Neural cell (in vitro differentiated cells): ENCODE data around the gene PDCD2. TPM values are rescaled to one million over a fixed set of nuclear protein-coding genes. Genes with fewer than 3 reads are reported as not detected.
A peak's percentile ranks its signal among the peaks of the same experiment; 100 is the strongest.

Source experiments
- H2AFZ ChIP-seq: fragments of 200-600, 300-800 bp; sonication (generic), shearing (Covaris generic); 2 replicates; pipeline ENCODE4 v1.6.0; 2014; ENCODE audit warnings: low read depth, mild to moderate bottlenecking, antibody characterized with exemption, low read length, moderate library complexity
- H3F3A ChIP-seq: fragments of 200-600 bp; shearing (Covaris generic); 2 replicates; pipeline ENCODE4 v1.6.1; 2016; ENCODE audit warnings: mild to moderate bottlenecking, moderate library complexity, mixed read lengths, antibody characterized with exemption, low read length; ENCODE audit not compliant: insufficient read depth, poor library complexity, severe bottlenecking
- H3K27ac ChIP-seq: fragments of 200-600, 300-800 bp; sonication (generic), shearing (Covaris generic); 2 replicates; pipeline ENCODE4 v1.5.1; 2014; ENCODE audit warnings: mild to moderate bottlenecking, low read length, moderate library complexity
- H3K27me3 ChIP-seq: fragments of 300-800, 200-600 bp; sonication (generic), shearing (Covaris generic); 2 replicates; pipeline ENCODE4 v1.6.0; 2014; ENCODE audit warnings: mild to moderate bottlenecking, low read depth, low read length, moderate library complexity; ENCODE audit not compliant: insufficient read depth
- H3K36me3 ChIP-seq: fragments of 300-800, 200-600 bp; sonication (generic), shearing (Covaris generic); 2 replicates; pipeline ENCODE4 v1.5.1; 2014; ENCODE audit warnings: mild to moderate bottlenecking, antibody characterized with exemption, low read length, moderate library complexity; ENCODE audit not compliant: insufficient read depth
- H3K4me2 ChIP-seq: fragments of 300-800, 200-600 bp; sonication (generic), shearing (Covaris generic); 2 replicates; pipeline ENCODE4 v1.6.0; 2014; ENCODE audit warnings: mild to moderate bottlenecking, low read length
- H3K4me3 ChIP-seq: fragments of 300-800, 200-600 bp; sonication (generic), shearing (Covaris generic); 2 replicates; pipeline ENCODE4 v1.5.1; 2014; ENCODE audit warnings: mild to moderate bottlenecking, low read length, moderate library complexity
- H3K79me2 ChIP-seq: fragments of 200-600 bp; shearing (Covaris generic); replicated peaks from 2 replicates; pipeline ENCODE4 v1.6.0; 2014; ENCODE audit warnings: mild to moderate bottlenecking, low read length, moderate library complexity; ENCODE audit not compliant: insufficient read depth
- H3K9ac ChIP-seq: fragments of 300-800, 200-600 bp; sonication (generic), shearing (Covaris generic); 2 replicates; pipeline ENCODE4 v1.6.1; 2016; ENCODE audit warnings: mild to moderate bottlenecking, low read length, mixed read lengths
- H3K9me2 ChIP-seq: fragments of 200-600 bp; shearing (Covaris generic); 2 replicates; pipeline ENCODE4 v1.6.1; 2016; ENCODE audit warnings: mild to moderate bottlenecking, low read length, mixed read lengths; ENCODE audit not compliant: insufficient read depth
- H3K9me3 ChIP-seq: fragments of 200-600, 300-800 bp; sonication (generic), shearing (Covaris generic); 2 replicates; pipeline ENCODE4 v1.6.1; 2016; ENCODE audit warnings: mild to moderate bottlenecking, mixed run types, low read length, moderate library complexity, mixed read lengths
- H4K20me1 ChIP-seq: fragments of 200-600 bp; shearing (Covaris generic); 2 replicates; pipeline ENCODE4 v1.6.1; 2016; ENCODE audit warnings: mild to moderate bottlenecking, mixed run types; ENCODE audit not compliant: insufficient read depth
- CTCF ChIP-seq: fragments of 450-650 bp; IDR thresholded peaks from 2 replicates; pipeline ENCODE4 v1.5.1; 2014; ENCODE audit warnings: antibody characterized with exemption, mild to moderate bottlenecking, moderate library complexity; ENCODE audit not compliant: poor library complexity, severe bottlenecking
- EP300 ChIP-seq: fragments of 450-650 bp; conservative IDR thresholded peaks from 2 replicates; pipeline ENCODE4 v1.6.1; 2014; ENCODE audit warnings: antibody characterized with exemption, mild to moderate bottlenecking, moderate library complexity; ENCODE audit not compliant: poor library complexity, severe bottlenecking
- EZH2 ChIP-seq: fragments of 200-600, 300-800 bp; shearing (Covaris generic), sonication (generic); IDR thresholded peaks from 2 replicates; pipeline ENCODE4 v1.6.1; 2014; ENCODE audit warnings: antibody characterized with exemption, low read length, borderline replicate concordance, mild to moderate bottlenecking; ENCODE audit not compliant: insufficient read depth, poor library complexity, severe bottlenecking
- MXI1 ChIP-seq: fragments of 450-650 bp; conservative IDR thresholded peaks from 2 replicates; pipeline ENCODE4 v1.6.1; 2014; ENCODE audit warnings: antibody characterized with exemption, mild to moderate bottlenecking; ENCODE audit not compliant: poor library complexity, severe bottlenecking
- POLR2AphosphoS5 ChIP-seq: IDR thresholded peaks from 2 replicates; pipeline ENCODE4 v1.6.1; 2012
- RAD21 ChIP-seq: fragments of 450-650 bp; conservative IDR thresholded peaks from 2 replicates; pipeline ENCODE4 v1.6.1; 2014; ENCODE audit warnings: antibody characterized with exemption, mild to moderate bottlenecking, moderate library complexity
- REST ChIP-seq: IDR thresholded peaks from 2 replicates; pipeline ENCODE4 v1.6.1; 2012; ENCODE audit warnings: borderline replicate concordance
- SMC3 ChIP-seq: fragments of 450-650 bp; conservative IDR thresholded peaks from 2 replicates; pipeline ENCODE4 v1.6.1; 2014; ENCODE audit warnings: antibody characterized with exemption, mild to moderate bottlenecking, moderate library complexity; ENCODE audit not compliant: poor library complexity
- TAF1 ChIP-seq: IDR thresholded peaks from 2 replicates; pipeline ENCODE4 v1.6.1; 2012; ENCODE audit warnings: low read depth
- polyA plus RNA-seq: library from polyadenylated mRNA; depleted of rRNA; stranded (reverse); fragments of >200 nt; gene quantifications from 2 replicates; pipeline ENCODE4 v1.2.3, GENCODE V29; 2014

The PDCD2 gene
- polyA plus RNA-seq, 1 donor from 2014 or later, result 132 TPM

- TF ChIP-seq RAD21 (no peak), SMC3 (no peak), CTCF (no peak), EZH2 (no peak), EP300 (no peak), POLR2AphosphoS5 (no peak), MXI1 (no peak), TAF1 (no peak), REST (no peak)
- Histone ChIP-seq H4K20me1 (no peaks in the 10 kb centered on the region), H3K36me3 (no peaks in the 10 kb centered on the region), H3K4me3 (no peak overlapping the region), H3K9me3 (no peaks in the 10 kb centered on the region), H3K4me2 (no peak overlapping the region), H3K9me2 (no peaks in the 10 kb centered on the region), H2AFZ (no peak overlapping the region), H3K9ac (no peak overlapping the region), H3F3A (no peaks in the 10 kb centered on the region), H3K27me3 (no peaks in the 10 kb centered on the region), H3K27ac (no peak overlapping the region), H3K79me2 (no peaks in the 10 kb centered on the region)
These were observed 6.3 kb upstream of the PDCD2 start for GRCh38 chr6:170590725-170591124.

GRCh38 chr6:170584954-170585498, 589 bp upstream of the PDCD2 start:
- H3K36me3 ChIP-seq, result peaks cover 5% of the 10 kb centered on the region
- peak overlapping the region; percentile 87 for H3K4me3 ChIP-seq
- peak overlapping the region; percentile 83 for H3K27ac ChIP-seq
- peak overlapping the region; percentile 87 for H3K4me2 ChIP-seq
- peak overlapping the region; percentile 99 for H2AFZ ChIP-seq
- H3F3A ChIP-seq, result no peaks in the 10 kb centered on the region
- H3K9me3 ChIP-seq, result no peaks in the 10 kb centered on the region
- H3K9ac ChIP-seq, result peak overlapping the region; percentile 86
- H3K79me2 ChIP-seq, result no peaks in the 10 kb centered on the region
- no peaks in the 10 kb centered on the region for H3K9me2 ChIP-seq
- no peaks in the 10 kb centered on the region for H4K20me1 ChIP-seq
- no peaks in the 10 kb centered on the region for H3K27me3 ChIP-seq
- no peak for TF ChIP-seq TAF1
